GM12864 (cell line): Measurements from ENCODE around the gene ZNF160.
"Not testable (repeated sequence)": the region's sequence is repeated elsewhere in the genome, so short reads cannot be mapped to it uniquely, and the experiment has no call there.

Experiments
- DNase-seq: peaks from one replicate; pipeline ENCODE4 v3.0.0-alpha.2; 2011; ENCODE audit warnings: low read depth
- H3K4me3 ChIP-seq: 2 replicates; pipeline ENCODE4 v1.5.1; 2011; ENCODE audit warnings: mild to moderate bottlenecking, low read depth, low read length, control low read depth
- CTCF ChIP-seq: IDR thresholded peaks from 2 replicates; pipeline ENCODE4 v1.5.1; 2011; ENCODE audit warnings: low read depth, mild to moderate bottlenecking, moderate library complexity, low read length, control low read depth, inconsistent platforms; ENCODE audit errors: missing control alignments

The ZNF160 gene

DNA sequence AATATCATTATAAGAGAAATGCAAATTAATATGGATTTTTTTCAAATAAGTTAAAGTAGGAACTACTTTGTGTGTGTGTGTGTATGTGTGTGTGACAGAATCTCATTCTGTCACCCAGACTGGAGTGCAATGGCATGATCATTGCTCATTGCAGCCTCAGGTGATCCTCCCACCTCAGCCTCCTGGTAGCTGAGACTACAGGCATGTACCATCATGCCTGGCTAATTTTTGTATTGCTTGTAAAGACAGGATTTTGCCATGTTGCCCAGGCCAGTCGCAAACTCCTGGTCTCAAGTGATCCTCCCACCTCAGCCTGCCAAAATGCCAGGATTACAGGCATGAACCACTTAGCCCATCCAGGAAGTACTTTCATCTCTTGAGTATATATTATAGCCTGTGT is 61.9 kb downstream of the ZNF160 start:
- TF ChIP-seq CTCF: no peak
- H3K4me3 ChIP-seq: no peak overlapping the region
- DNase-seq: no peak

- DNase-seq: no peak
- H3K4me3 ChIP-seq: no peak overlapping the region
- no peak for TF ChIP-seq CTCF
Observed at GRCh38 chr19:53037101-53038097, 65.8 kb downstream of the ZNF160 start.

DNA sequence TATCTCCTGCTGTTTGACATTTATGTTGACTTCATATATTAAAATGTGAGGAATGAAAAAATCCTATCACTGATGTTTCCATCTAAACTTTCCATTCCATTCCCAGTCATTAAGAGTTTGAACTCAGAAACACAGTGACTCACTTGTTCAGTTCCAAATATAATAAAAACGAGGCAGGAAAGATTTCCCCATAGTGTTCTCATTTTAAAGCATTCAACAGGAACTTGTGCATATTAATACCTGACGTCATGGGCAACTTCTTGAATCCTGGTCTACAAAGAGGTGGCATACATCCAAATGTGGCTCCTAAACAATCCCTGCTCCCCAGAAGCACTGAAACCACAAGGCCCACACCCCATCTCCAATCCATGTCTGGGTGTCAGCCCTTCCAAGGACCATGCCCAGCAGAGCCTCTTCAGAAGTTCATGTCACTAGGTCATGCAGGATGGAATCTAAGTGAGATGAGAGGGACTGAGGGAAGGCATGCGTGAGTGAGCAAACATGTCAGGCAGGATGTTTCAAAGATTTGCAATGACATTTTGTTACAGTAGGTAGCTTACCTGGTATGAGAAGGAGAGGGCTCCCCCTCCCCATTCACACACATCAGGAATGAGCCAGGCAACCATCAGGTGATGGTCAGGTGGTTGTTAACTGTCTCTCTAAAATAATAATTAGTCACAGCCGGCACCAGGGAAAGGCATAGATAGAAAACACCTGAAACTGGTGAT is 68.1 kb downstream of the ZNF160 start:
- H3K4me3 ChIP-seq: no peak overlapping the region
- no peak for TF ChIP-seq CTCF
- DNase-seq: no peak

DNA sequence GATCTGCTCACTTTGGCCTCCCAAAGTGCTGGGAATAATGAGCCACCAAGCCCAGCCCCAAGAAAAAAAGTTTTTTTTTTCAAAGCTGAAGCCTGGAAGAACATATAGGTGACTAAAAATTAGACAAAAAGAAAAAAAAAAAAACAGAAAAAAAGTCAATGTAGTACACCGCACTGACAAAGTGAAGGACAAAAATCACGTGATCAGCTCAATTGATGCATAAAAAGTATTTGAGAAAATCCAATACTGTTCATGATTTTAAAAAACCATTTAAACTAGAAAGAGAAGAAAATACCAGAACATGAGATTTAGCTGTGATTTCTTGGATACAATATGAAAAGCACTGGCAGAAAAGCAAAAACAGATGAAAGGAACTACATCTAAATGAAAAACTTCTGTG is 69.2 kb downstream of the ZNF160 start:
- TF ChIP-seq CTCF: no peak
- DNase-seq: no peak
- H3K4me3 ChIP-seq: no peak overlapping the region

DNA sequence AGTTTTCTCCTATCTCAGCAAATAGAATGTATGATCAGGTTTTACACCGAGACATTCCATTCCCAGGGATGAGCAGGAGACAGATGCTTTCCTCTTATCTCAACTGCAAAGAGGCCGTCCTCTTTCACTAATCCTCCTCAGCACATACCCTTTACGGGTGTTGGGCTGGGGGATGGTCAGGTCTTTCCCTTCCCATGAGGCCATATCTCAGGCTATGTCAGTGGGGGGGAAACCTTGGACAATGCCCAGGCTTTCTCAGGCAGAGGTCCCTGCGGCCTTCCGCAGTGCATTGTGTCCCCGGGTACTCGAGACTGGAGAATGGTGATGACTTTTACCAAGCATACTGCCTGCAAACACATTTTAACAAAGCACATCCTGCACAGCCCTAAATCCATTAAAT is 74.9 kb downstream of the ZNF160 start:
- not testable (repeated sequence) for H3K4me3 ChIP-seq, DNase-seq

DNA sequence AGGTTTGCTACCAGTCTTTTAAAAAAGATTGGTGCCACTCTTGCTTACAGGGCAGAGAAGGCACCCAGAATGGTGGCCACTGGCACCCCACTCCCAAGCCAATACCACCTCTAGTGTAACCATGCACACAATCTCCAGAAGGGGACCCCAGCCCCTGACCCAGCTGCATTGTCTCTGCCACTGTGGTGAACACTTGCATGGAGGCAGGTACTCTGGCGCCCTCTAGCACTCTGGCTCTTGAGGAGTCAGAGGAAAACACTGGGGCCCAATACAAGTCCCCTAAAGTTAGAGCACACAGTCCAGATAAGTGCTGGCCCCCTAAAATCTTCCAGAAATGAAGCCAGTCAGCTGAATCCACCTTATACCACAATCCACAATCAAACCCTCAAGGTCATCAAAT is 83.5 kb downstream of the ZNF160 start:
- no peak for TF ChIP-seq CTCF
- H3K4me3 ChIP-seq: no peak overlapping the region
- no peak for DNase-seq
